ENCODE results near the gene ATXN1. TPM values are rescaled to one million over a fixed set of nuclear protein-coding genes. Genes with fewer than 3 reads are reported as not detected.

Gene ATXN1
- total and polyA plus RNA-seq, 2 donors from 2014 or later, result 4.2 to 58.2 TPM

GRCh38 chr6:16372029-16372776 is 389.1 kb downstream of the ATXN1 start:
- TF ChIP-seq CTCF (IDR thresholded peaks at IDR 0.05; ENCODE audit: borderline replicate concordance, extremely low read depth, insufficient read depth), result no peak
- FAIRE-seq, result no peak

GRCh38 chr6:16371401-16371800 is 389.9 kb downstream of the ATXN1 start:
- peaks cover 0 to 5% (median 4%) of the 10 kb centered on the region in 3 donors for H3K4me1 ChIP-seq (ENCODE audit: control insufficient read depth in 2 of 3, insufficient read depth in 2 of 3, low read depth in 1 of 3, low read length in 3 of 3)
- H3K9ac ChIP-seq (ENCODE audit: low read length in 3 of 3), result no peak overlapping the region
- DNase-seq (no peak), FAIRE-seq (no peak)
- H3K27ac ChIP-seq (ENCODE audit: low read depth in 2 of 2, low read length in 2 of 2), result no peak overlapping the region
- intact Hi-C loops (cut with DNase I), result no loop called here
- no peaks in the 10 kb centered on the region for H3K27me3 ChIP-seq (ENCODE audit: control insufficient read depth, insufficient read depth, low read length)
- H3K4me3 ChIP-seq (ENCODE audit: low read length in 3 of 3), result no peak overlapping the region
- H3K9me3 ChIP-seq (ENCODE audit: control insufficient read depth in 2 of 3, insufficient read depth in 1 of 3, low read length in 3 of 3), result no peaks in the 10 kb centered on the region
- TF ChIP-seq CTCF (IDR thresholded peaks at IDR 0.05; ENCODE audit: borderline replicate concordance, extremely low read depth, insufficient read depth), result no peak
- no peaks in the 10 kb centered on the region for H3K36me3 ChIP-seq (ENCODE audit: control insufficient read depth in 2 of 3, insufficient read depth in 3 of 3, low read length in 3 of 3)

More at GRCh38 chr6:16372029-16372776, 389.1 kb downstream of the ATXN1 start:
- Histone ChIP-seq H3K4me1 (ENCODE audit: control insufficient read depth in 2 of 3, insufficient read depth in 2 of 3, low read depth in 1 of 3, low read length in 3 of 3) (peaks cover 0 to 2% (median 0%) of the 10 kb centered on the region in 3 donors), H3K9ac (ENCODE audit: low read length in 3 of 3) (no peak overlapping the region), H3K9me3 (ENCODE audit: control insufficient read depth in 2 of 3, insufficient read depth in 1 of 3, low read length in 3 of 3) (no peaks in the 10 kb centered on the region), H3K27ac (ENCODE audit: low read depth in 2 of 2, low read length in 2 of 2) (no peak overlapping the region), H3K27me3 (ENCODE audit: control insufficient read depth, insufficient read depth, low read length) (no peaks in the 10 kb centered on the region), H3K4me3 (ENCODE audit: low read length in 3 of 3) (no peak overlapping the region), H3K36me3 (ENCODE audit: control insufficient read depth in 2 of 3, insufficient read depth in 3 of 3, low read length in 3 of 3) (no peaks in the 10 kb centered on the region)
- DNase-seq, result no peak
- intact Hi-C loops (cut with DNase I), result no loop called here

- FAIRE-seq (no peak), DNase-seq (no peak)
- no peaks in the 10 kb centered on the region for H3K9me3 ChIP-seq (ENCODE audit: control insufficient read depth in 2 of 3, insufficient read depth in 1 of 3, low read length in 3 of 3)
- no peak overlapping the region for H3K27ac ChIP-seq (ENCODE audit: low read depth in 2 of 2, low read length in 2 of 2)
- intact Hi-C loops (cut with DNase I), result no loop called here
- no peak overlapping the region for H3K4me3 ChIP-seq (ENCODE audit: low read length in 3 of 3)
- peaks cover 0 to 5% (median 4%) of the 10 kb centered on the region in 3 donors for H3K4me1 ChIP-seq (ENCODE audit: control insufficient read depth in 2 of 3, insufficient read depth in 2 of 3, low read depth in 1 of 3, low read length in 3 of 3)
- no peaks in the 10 kb centered on the region for H3K27me3 ChIP-seq (ENCODE audit: control insufficient read depth, insufficient read depth, low read length)
- no peak overlapping the region for H3K9ac ChIP-seq (ENCODE audit: low read length in 3 of 3)
- no peaks in the 10 kb centered on the region for H3K36me3 ChIP-seq (ENCODE audit: control insufficient read depth in 2 of 3, insufficient read depth in 3 of 3, low read length in 3 of 3)
- no peak for TF ChIP-seq CTCF (IDR thresholded peaks at IDR 0.05; ENCODE audit: borderline replicate concordance, extremely low read depth, insufficient read depth)
Measured at GRCh38 chr6:16370943-16371342, 390.3 kb downstream of the ATXN1 start.
